HG03571 (cell line): ENCODE data around the gene CHN2.

Experiments
- ATAC-seq: cut with Tn5 transposase; IDR thresholded peaks from one replicate; pipeline ENCODE4 v1.9.1; 2021; ENCODE audit not compliant: unreplicated experiment

Gene CHN2

DNA sequence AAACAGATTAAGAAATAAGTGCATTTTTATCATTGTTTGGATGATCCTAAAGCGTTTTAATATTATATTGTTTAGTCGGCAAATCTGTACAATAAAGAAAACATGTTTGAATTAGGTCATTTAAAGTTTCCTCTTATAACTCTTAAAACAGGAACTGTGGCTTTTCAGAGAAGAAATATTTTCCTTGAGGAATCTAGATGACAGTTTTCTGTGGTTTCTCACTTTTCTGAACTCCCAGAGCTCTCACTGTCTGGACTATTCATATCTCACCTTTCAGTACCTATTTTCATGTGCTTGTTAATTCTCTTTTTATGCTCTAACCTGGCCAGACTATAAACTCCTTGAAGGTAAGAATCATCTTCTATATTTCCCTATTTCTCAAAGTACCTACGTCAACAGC, 135.1 kb downstream of the CHN2 start:
- no peak for ATAC-seq

DNA sequence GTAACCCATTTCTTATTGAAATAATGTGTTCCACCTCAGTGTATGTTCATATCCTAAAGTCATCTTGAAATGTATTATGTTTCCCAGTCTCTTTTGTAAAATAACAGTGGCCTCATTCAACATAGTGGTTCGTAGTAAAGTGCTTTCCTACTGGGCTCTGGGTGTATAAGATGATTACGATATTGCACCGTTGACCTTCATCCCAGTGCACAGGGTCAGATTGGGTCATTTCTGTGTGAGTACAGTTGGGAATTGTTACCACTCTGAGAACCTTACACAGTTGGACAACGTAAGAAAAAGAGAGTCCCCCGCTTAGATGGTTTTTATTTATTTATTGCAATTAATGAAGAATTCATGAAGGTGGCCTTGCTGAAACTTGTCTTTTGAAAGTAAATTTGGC, 135.6 kb downstream of the CHN2 start:
- no peak for ATAC-seq

DNA sequence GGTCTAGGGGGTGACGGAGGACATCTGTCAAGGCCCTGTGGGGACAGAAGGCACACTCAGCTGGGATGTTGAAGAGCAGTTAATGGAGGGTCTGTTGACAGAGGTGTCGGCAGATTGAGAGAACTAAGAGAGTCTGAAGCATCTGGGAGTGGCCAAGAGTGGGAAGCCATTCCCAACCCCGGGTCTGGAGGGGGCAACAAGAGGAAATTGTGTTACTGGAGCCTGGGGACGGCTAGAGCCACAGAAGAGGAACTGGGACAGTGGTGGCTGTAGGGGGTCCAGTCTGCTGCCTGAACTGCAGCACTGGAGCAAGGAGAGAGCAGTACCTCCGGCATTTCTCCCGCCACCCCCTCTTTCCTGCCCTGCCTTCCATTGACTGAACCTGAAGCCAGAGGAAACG, 136.6 kb downstream of the CHN2 start:
- no peak for ATAC-seq

DNA sequence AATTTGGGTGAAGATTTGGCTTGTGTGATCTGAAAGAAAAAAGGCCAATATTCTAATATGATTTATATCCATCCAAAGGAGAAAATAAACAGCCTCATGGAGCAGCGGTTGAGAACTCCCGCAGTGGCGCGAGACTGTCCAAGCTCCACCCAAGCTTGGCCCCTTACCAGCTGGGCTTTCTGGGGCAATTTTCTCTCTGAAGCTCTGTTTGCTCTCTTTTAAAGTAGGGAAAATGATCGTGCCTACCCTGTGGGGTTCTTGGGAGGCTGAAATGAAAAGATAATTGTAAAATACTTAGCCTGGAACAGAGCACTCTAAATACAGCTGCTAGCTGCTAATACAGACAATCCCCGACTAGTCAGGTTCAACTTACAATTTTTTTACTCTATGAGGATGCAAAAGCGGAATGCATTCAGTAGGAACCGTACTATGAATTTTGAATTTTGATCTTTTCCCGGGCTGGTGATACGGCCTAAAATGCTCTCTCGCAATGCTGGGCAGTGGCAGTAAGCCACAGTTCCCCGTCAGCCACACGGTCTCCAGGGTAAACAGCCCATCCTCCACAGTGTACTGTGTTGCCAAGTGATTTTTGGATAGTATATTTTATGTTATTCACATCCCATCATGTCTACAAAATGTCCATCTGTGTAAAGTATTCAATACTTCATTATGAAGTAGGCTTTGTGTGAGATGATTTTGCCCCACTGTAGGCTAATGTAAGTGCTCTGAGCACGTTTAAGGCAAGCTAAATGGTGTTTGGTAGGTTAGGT, 137.7 kb downstream of the CHN2 start:
- no peak for ATAC-seq

DNA sequence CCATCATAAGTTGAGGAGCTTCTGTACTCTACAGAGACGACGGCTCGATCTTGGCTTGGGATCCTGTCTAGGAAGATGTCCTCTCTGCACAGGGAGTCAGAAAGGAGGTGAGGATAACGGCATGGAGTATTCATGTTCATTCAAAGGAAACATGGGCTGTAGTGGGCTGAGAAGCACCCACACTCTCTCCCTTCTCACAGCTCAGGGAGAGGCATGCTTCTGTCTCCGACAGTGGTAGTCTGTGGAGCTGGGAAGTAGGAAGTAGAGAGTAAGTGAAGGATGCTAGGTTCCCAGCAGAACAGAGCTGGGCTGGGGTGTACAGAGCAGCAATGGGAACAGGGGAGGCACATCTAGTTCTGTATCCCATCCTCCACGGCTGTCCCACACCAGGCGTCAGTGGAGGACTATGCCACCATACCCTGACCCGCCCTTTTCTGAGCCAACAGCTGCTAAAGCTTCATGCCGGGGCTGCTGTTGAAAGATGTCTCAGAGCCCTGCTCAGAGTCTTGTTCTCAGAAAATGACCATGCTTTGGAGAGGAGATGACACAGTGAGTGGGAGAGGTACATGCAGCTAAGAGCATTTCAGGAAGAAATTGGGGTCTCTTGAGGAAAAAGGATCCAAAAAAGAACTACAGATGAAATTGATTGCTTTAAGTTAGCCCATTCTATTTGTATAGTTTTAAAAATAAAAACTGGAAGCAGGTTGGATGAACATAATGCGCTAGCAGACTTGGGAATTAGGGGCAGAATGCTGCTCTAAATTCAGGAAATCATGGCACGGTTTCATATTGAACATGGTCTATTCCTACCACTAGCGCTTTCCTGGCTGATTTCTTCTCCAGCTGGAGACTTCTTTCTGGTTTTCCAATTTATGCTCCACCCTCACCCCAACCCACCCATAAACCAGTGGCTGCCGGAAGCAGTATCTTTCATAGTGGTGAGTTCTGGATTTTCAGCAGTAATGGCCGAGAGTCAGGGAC, 138.6 kb downstream of the CHN2 start:
- no peak for ATAC-seq

DNA sequence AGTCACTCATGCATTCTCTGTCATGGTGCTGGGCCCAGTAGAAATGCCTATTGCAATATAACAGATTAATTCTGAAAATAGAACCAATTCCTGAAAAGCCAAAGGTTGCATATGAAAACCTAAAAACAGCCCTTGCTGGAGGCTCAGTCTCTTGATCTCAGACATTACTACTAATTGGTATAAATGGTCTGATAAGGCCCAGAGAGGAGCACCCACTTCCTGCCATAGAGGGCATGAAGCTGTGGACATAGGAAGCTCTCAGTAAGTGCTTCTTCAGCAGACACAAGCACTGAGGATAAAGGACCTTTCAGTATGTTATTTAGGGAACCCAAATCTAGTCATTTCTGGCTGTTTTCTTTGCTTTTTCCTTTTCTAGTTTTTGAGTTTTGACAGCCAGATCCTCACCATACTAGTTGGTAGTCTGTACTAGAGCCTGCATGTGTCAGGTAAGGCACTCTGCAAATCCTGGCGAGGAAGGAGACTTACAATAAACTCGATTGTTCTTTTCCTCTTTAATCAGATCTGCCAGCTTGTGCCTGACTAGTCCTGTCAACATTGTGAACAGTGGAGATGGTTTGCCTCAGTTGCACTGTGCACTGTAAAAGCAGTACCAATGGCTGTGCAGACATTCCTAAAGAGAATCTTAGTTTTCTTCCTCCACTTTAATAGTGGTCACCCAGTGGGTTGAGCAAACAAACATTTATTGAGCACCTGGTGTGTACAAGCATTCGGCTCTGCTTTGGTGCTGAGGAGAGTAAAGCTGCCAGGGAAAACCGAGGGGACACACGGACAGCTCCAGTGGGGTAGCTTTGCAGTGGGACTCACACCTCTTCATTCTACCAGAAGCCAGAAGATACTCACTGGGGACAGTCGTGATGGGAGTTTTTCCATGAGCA, 140.9 kb downstream of the CHN2 start:
- no peak for ATAC-seq

DNA sequence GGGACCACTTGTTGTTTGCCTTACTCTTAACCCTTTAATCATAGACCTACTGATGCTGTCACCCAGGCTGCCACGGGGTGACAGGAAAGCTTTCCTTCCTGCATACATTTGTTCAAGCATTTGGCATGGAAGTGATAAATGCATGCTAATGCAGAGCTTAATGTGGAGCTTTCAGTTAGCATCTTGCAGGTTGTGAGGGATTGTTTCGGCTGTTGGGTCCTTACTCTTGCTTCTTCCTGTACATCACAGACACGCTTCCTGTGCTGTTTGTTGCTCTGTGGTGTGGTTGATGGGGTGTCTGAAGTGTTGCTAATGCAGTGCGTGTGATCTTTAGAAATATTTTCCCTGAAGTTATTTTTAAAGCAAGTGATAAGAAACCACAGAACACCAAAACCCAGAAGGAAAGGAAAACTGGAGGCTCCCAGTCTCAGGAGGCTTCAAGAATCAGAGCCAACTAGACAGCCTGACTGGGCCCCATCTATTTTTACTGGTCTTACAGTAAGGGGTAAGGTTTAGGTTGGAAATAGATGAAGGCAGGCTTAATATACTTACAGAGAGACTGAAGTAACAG, 143.1 kb downstream of the CHN2 start:
- no peak for ATAC-seq

DNA sequence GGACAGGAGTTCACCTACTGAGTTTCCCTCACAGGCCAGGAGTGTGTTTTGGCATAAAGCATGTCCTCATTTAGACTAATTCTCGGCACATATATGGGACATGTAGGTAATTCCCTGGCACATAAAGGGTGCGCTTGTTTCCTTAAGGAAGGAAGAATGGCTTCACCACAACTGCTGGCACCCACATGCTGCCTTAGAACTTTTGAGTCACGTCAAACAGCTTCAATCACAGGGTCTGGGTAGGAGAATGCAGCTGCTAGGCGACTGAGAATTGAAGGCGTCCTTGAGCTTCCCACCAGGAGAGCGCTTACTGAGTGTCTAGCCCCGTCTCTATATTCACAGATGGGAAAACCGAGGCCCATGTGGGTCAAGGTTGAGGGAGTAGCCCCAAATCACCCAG, 146.1 kb downstream of the CHN2 start:
- no peak for ATAC-seq

DNA sequence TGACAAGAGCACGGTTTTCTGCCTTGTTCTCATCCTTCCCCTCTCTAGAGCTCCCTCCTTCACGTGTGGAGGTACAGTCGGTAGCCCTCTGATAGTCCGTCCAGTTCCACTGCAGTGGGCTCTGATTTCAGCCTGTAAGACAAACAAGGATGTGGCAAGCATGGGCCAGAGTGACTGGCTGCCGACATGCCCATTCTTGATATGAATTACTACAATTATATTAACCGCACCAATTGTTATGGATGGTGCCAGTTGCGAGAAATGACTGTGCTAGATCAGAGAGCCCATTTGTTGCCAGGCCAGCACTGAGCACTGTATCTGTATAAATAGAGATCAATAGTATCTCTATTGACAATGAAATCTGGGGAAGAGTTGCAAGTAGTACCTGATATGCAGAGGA, 146.6 kb downstream of the CHN2 start:
- ATAC-seq: no peak

DNA sequence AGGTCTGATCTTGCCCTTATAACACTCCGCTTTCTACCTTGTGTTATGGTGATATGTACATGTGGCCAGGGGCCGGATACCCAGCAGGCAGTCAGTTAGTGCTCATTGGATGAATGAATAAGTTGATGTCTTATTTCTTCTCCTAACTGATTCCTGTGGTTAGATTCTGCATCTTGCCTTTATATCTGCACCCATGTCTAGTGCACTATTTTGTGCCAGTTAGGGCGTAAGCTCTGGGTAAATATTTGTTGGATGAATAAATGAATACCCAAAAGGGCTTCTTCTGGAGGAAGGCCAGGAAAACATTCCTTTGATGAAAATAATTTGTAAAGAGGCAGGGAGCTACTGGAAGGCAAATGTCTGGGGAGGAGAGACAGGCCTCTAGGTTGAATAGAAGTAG, 148.2 kb downstream of the CHN2 start:
- no peak for ATAC-seq

DNA sequence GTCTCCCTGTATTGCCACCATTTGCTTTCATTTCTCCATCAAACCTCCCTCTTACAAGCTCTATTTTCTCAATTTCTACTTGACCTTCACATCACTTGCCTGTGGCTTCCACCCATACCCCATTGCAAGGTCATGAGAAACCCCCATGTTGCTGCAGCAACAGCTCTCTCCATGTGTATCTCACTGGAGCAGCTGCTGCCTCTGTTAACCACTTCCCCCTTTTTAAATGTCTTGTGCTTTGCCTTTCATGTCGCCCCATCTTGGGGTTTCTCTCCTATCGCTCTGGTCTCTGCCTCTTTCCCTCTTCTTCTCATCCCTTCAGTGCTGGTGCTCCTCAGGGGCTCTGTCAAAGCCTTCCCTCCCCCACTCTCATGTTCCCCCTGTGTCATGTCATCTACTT, 148.8 kb downstream of the CHN2 start:
- ATAC-seq: no peak

DNA sequence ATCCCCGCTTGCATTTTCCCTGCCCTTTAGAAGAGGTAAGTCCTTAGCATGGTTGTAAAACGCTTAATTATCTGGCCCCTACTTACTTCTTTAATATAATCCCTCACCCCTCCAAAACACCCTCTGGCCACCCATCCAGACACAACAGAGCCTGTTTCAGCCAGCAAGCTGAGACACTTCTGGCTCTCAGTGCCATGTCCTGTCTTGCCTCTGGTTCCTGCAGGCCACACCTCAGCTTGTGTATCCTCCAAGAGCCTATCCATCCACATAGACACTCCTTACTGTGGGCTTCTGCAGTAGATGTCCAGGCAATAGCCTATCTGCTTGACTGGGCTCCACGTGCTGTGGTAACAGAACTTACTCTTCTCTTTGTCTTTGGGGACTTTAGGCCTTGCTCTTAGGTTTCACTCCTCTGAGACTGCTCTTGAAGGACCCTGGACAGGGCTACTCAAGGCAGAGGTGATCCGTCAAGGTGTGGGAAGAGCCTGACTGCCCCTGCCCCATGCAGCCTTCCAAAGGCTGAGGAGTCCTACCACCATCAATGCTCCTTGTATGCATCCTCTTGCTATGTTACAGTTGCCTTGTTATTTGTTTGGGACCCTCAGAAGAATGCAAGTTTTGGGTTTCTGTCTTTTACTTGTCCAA, 149.9 kb downstream of the CHN2 start:
- ATAC-seq: no peak

DNA sequence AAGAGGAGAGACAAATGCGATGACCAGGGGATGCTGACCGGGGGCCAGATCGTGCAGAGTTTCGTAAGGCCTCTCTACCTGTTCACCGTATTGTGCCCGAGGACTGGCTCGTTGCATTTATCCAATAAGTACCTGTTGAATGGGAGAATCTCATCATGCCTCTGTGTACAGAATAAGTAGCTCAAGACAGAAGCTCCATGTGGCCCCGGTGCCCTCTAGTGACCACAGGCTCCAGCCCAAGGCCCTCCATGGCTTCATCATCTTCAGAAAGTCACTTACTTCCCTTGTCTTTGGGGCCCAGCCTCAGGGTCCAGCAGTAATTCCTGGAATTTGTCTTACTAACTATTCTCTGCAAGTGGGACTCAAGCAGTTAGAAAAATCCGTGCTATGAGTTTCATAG, 151.0 kb downstream of the CHN2 start:
- no peak for ATAC-seq

DNA sequence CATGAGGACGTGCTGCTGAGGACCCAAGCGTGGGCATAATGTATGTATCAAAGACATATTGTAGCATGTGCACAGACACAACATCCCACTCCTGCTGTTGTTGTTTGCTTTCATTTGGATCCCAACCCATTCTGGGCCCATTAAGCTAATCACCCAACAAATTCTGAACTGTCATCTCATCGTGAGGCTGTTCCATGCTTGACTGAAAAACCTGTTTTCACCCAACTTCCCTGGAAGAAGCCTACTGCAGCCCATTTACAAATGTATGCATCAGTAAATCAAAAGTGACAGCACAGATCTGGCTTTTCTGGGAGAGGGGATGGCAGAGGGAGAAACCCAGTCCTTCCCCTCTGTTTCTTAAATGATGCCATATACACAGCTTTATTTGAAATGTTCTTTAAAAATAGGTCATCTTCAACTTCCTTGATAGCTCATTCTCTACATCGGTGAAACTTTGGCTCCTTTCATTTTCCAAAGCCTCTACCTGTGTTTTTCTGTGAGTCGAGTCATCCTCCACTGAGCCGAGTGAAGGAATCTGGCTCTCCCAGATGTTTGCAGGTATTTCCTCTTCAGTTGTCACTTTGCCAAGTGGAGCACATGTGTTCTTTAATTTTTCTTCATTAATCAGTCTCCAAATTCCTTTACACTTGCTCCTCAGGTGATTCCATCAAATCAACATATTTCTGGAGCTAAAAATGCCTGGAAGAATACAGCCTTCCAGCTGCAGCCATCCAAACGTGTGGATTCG, 151.8 kb downstream of the CHN2 start:
- ATAC-seq: no peak

DNA sequence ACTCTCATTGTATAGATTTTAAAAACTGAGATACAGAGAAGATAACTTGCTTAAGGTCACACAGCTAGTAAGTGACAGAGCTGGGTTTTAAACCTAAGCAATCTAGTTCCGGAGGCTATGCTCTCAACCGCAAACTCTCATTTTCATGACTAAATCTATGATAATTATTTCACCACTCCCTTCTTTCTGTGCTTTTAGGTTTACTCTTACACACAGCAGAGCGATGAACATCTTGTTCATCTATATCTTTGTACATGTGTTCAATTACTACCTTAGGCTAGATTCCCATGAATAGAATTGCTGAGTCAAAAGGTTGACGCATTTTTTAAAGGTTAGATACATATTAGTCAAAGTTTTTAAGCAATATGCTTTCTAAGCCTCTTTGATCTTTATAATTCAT, 154.8 kb downstream of the CHN2 start:
- no peak for ATAC-seq

DNA sequence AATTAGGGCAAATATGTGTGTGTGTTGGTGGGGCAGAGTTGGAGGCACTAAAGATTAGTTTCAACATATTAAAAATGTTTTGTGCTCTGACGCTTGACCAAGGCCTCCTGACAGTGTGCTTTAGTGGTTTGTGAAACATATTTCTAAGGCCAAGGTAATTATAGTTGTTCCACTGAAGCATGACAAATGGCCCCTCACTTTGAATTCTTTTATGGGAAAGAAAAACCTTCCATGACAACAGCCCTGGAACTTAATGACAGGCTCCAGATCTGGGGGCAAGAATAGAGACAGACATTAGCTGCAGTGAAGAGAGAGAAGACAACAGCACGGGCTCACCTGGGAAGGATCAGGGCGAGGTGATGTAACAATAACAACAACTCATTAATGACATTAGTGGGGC, 155.8 kb downstream of the CHN2 start:
- ATAC-seq: no peak

DNA sequence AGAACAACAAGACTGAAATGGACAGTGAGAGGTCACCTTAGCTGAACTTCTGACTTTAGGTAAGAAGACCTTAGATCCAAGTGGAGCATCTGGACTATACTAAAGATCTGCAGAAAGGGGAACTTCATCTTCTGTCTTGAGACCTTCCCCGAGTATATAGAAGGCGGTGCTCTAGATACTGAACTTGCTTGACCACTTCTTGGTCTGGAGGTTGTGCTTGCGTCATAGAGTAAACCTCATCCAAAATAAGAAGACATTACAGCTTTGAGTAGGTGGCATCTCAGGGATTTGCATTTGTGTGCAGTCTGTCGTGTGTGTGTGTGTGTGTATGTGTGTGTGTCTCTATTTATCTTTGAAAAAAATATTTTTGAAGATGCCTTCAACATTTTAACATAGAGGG, 157.5 kb downstream of the CHN2 start:
- ATAC-seq: no peak

DNA sequence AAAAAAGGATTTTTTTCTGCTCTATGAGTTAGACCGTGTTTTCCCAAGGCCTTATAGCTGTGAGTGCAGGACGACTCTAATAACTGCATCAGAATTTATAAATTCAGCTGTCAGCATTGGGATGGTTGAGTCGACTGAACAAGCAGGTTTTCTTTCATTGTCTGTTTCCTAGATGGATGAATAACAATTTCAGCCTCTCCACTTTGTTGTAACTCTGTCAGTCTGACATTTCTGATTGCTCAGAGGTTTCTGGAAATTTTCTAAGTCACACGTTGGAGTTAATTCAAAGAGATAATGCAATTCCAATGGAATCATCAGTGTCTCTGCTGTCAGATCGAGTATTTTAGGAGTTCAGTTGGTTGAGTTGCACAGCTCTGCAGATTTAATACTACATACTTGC, 159.2 kb downstream of the CHN2 start:
- ATAC-seq: no peak

DNA sequence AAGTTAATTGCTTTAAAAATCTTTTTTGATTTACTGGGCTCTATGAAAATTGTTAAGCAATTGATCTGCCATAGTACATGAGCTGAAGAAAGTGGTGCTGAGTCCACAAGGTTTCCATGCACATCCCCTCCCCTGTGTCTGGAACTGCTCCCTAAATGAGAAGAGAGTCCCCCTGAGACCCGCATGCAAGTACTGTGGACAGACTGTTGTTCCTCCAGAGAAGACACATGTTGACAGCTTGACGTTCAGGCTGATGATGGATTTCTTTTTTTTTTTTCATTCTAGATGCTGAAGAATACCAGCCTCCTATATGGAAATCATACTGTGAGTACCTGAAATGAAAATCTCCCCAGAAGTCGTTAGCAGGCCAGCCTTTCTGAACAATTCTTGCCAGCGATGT, 159.8 kb downstream of the CHN2 start:
- ATAC-seq: no peak

DNA sequence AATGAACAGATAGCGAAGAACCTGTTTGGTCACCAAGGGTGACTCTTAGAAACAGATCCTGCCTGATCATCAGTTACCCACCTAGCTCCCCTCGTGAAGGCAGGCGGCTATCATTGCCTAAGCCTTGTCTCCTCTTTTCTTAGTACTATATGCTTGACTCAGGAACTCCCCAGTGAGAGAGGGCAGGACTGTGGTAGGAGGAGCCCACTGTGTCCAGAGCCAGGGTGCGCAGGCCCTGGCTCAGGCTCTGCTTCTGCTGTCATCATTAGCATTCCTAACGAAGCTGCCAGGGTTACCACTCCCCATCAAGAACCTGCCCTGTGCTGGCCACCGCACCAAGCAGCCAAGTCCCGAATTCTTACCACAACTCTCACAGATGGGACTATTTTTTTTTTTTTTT, 160.8 kb downstream of the CHN2 start:
- no peak for ATAC-seq
